Trophoblast cell (in vitro differentiated cells and primary cell): Measurements from ENCODE around the gene ARHGAP22.

ENCODE experiments used
- DNase-seq, 2 donors: peaks; one replicate each; pipeline ENCODE4 v3.0.0-alpha.2; 2016
- H2AFZ ChIP-seq: 2 replicates; pipeline ENCODE4 v1.6.1; 2013; ENCODE audit warnings: low read length, moderate library complexity, mild to moderate bottlenecking; ENCODE audit not compliant: insufficient read depth, poor library complexity
- H2AK5ac ChIP-seq: 2 replicates; pipeline ENCODE4 v1.6.1; 2013; ENCODE audit warnings: mild to moderate bottlenecking, low read length
- H2BK120ac ChIP-seq: 2 replicates; pipeline ENCODE4 v1.6.1; 2013; ENCODE audit warnings: low read length, mild to moderate bottlenecking, moderate library complexity; ENCODE audit not compliant: insufficient read depth, poor library complexity
- H2BK12ac ChIP-seq: 2 replicates; pipeline ENCODE4 v1.6.1; 2013; ENCODE audit warnings: mild to moderate bottlenecking, low read length, moderate library complexity
- H2BK5ac ChIP-seq: 2 replicates; pipeline ENCODE4 v1.6.1; 2013; ENCODE audit warnings: low read length, low read depth, moderate library complexity, mild to moderate bottlenecking; ENCODE audit not compliant: poor library complexity
- H3K14ac ChIP-seq: 2 replicates; pipeline ENCODE4 v1.6.1; 2013; ENCODE audit warnings: mild to moderate bottlenecking, low read length
- H3K18ac ChIP-seq: 2 replicates; pipeline ENCODE4 v1.6.1; 2013; ENCODE audit warnings: mild to moderate bottlenecking, low read length
- H3K23ac ChIP-seq: 2 replicates; pipeline ENCODE4 v1.6.1; 2013; ENCODE audit warnings: low read length
- H3K27ac ChIP-seq: 2 replicates; pipeline ENCODE4 v1.5.1; 2013; ENCODE audit warnings: low read depth, mild to moderate bottlenecking, inconsistent platforms, low read length, moderate library complexity
- H3K27me3 ChIP-seq: 2 replicates; pipeline ENCODE4 v1.6.1; 2013; ENCODE audit warnings: inconsistent platforms, mild to moderate bottlenecking, low read length, moderate library complexity; ENCODE audit not compliant: insufficient read depth
- H3K36me3 ChIP-seq, 2 experiments: 1 replicate in 1 of 2; 2 replicates in 1 of 2; pipeline ENCODE4 v1.6.1; 2013; ENCODE audit warnings: low read length in 2 of 2, mild to moderate bottlenecking in 2 of 2, moderate library complexity in 1 of 2; ENCODE audit not compliant: insufficient read depth in 2 of 2, control insufficient read depth in 1 of 2
- H3K4ac ChIP-seq: 2 replicates; pipeline ENCODE4 v1.6.1; 2013; ENCODE audit warnings: low read depth, mild to moderate bottlenecking, low read length, moderate library complexity
- H3K4me1 ChIP-seq, 2 experiments: 1 replicate in 1 of 2; 2 replicates in 1 of 2; pipeline ENCODE4 v1.6.1; 2013; ENCODE audit warnings: low read length in 2 of 2, mild to moderate bottlenecking in 2 of 2, moderate library complexity in 1 of 2; ENCODE audit not compliant: insufficient read depth in 2 of 2, control insufficient read depth in 1 of 2
- H3K4me2 ChIP-seq: 2 replicates; pipeline ENCODE4 v1.6.1; 2013; ENCODE audit warnings: inconsistent platforms, mild to moderate bottlenecking, low read length, moderate library complexity
- H3K4me3 ChIP-seq: 2 replicates; pipeline ENCODE4 v1.5.1; 2013; ENCODE audit warnings: mild to moderate bottlenecking, low read depth, low read length, inconsistent platforms
- H3K79me1 ChIP-seq: one replicate; pipeline ENCODE4 v1.6.1; 2013; ENCODE audit warnings: low read length
- H3K79me2 ChIP-seq: 2 replicates; pipeline ENCODE4 v1.6.1; 2013; ENCODE audit warnings: low read length, mild to moderate bottlenecking; ENCODE audit not compliant: control insufficient read depth, insufficient read depth, poor library complexity
- H3K9ac ChIP-seq: 2 replicates; pipeline ENCODE4 v1.6.1; 2013; ENCODE audit warnings: mild to moderate bottlenecking, low read length
- H3K9me3 ChIP-seq: 2 replicates; pipeline ENCODE4 v1.6.1; 2013; ENCODE audit warnings: low read depth, mild to moderate bottlenecking, control low read depth, inconsistent platforms, low read length; ENCODE audit not compliant: insufficient read depth
- H4K12ac ChIP-seq: 2 replicates; pipeline ENCODE4 v1.6.1; 2013; ENCODE audit warnings: low read depth, mild to moderate bottlenecking, low read length, moderate library complexity
- H4K8ac ChIP-seq: 2 replicates; pipeline ENCODE4 v1.6.1; 2013; ENCODE audit warnings: low read depth, mild to moderate bottlenecking, low read length, moderate library complexity
- H4K91ac ChIP-seq: one replicate; pipeline ENCODE4 v1.6.1; 2013; ENCODE audit warnings: low read depth, mild to moderate bottlenecking, low read length, moderate library complexity
- WGBS: extraction: QIAGEN DNeasy Blood & Tissue Kit; methylation state at CpG from one replicate; pipeline ENCODE4 v1.1.7; 2013; ENCODE audit warnings: missing lambda C conversion rate; ENCODE audit not compliant: insufficient read length, insufficient coverage; ENCODE audit errors: extremely low coverage; 5-methylcytosine and 5-hydroxymethylcytosine counted together

The ARHGAP22 gene

DNA sequence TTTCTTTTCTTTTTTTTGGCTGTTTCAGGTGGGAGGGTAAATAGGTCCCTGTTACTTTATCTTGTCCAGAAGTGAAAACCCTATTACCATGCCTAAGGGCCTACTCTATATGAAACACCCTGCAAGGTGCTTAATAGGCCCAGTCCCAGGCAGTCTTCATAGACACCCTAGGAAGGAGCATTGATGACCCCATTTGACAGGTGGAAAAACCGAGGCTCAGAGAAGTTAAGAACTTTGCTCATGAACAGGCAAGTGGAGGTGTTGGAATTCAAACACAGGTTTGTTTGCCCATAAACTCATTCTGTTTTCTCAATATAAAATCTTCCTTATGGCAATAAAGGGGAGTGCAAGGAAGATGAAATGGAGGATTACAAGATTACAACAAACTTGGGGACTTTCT, 115.8 kb downstream of the ARHGAP22 start:
- Histone ChIP-seq H3K14ac (no peak overlapping the region), H4K8ac (no peak overlapping the region), H3K18ac (no peak overlapping the region), H3K4me3 (no peak overlapping the region), H3K9me3 (peaks cover 2% of the 10 kb centered on the region), H2AFZ (no peak overlapping the region), H2AK5ac (no peak overlapping the region), H3K27ac (no peak overlapping the region), H3K23ac (no peak overlapping the region), H3K4ac (no peak overlapping the region), H3K4me2 (no peak overlapping the region), H3K9ac (no peak overlapping the region), H3K79me1 (no peaks in the 10 kb centered on the region), H4K91ac (no peak overlapping the region), H2BK5ac (no peak overlapping the region), H3K79me2 (no peaks in the 10 kb centered on the region), H2BK12ac (no peak overlapping the region), H3K27me3 (no peaks in the 10 kb centered on the region), H2BK120ac (no peak overlapping the region), H3K36me3 (no peaks in the 10 kb centered on the region), H4K12ac (no peak overlapping the region), H3K4me1 (no peaks in the 10 kb centered on the region)
- no CpG with 5 or more reads among the region's 1 CpG for WGBS
- DNase-seq = no peak

DNA sequence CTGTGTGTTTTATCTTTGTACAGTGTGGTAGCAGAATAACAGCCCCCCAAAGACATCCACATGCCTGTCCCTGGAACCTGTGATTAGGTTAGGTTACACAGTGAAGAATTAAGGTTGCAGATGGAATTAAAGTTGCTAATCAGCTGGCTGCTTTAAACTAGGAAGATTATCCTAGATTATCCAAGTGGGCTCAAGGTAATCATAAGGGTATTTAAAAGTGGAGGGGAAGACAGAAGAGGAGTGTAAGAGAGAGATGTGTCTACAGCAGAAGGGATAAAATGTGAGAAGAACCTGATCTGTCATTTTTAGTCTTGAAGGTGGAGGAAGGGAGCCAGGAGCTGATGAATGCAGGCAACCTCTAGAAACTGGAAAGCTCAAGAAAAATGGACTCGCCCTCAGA, 117.6 kb downstream of the ARHGAP22 start:
- Histone ChIP-seq H2AK5ac (no peak overlapping the region), H4K91ac (no peak overlapping the region), H4K12ac (no peak overlapping the region), H2AFZ (no peak overlapping the region), H3K36me3 (no peaks in the 10 kb centered on the region), H3K23ac (no peak overlapping the region), H3K4ac (no peak overlapping the region), H3K27me3 (no peaks in the 10 kb centered on the region), H3K14ac (no peak overlapping the region), H3K9ac (no peak overlapping the region), H3K27ac (no peak overlapping the region), H3K4me2 (no peak overlapping the region), H3K9me3 (no peaks in the 10 kb centered on the region), H2BK120ac (no peak overlapping the region), H3K4me3 (no peak overlapping the region), H2BK5ac (no peak overlapping the region), H4K8ac (no peak overlapping the region), H3K18ac (no peak overlapping the region), H2BK12ac (no peak overlapping the region), H3K4me1 (no peaks in the 10 kb centered on the region), H3K79me1 (no peaks in the 10 kb centered on the region), H3K79me2 (no peaks in the 10 kb centered on the region)
- no peak for DNase-seq
- WGBS = no CpG with 5 or more reads among the region's 1 CpG

DNA sequence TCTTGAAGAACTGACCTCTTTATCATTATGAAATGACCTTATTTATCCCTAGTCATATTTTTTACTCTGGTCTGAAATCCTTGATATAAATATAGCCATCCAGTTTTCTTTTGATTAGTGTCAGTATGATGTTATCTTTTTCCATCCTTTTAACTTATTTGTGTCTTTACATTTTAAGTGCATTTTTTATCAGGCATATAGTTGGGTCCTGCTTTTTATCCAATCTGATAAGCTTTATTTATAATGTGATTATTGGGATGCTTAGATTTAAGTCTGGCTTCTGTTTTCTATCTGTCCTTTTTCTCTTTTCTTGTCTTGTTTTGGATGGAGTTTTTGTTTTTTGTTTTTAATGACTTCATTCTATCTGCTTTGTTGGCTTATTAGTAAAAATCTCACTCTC, 119.2 kb downstream of the ARHGAP22 start:
- no peak overlapping the region for H3K27ac ChIP-seq

DNA sequence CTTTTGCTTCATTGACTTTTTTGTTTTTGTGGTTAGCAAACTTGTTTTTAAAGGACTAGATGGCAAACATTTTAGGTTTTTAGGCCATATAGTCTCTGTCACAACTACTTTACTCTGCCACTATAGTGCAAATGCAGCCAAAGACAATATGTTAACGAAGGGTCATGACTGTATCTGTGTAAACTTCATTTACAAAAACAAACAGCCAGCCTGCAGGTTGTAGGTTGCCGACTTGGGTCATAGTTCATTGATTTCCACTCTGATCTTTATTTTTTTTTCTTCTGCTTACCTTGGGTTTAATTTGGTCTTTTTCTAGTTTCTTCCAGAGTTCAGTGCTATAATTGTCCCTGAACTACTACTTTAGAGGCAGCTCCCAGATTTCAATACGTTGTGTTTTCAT, 120.0 kb downstream of the ARHGAP22 start:
- no peak overlapping the region for H3K18ac ChIP-seq
- WGBS = no CpG with 5 or more reads among the region's 3 CpGs

More for the DNA sequence above, 119.2 kb downstream of the ARHGAP22 start:
- no peak overlapping the region for H2BK5ac ChIP-seq
- no peaks in the 10 kb centered on the region for H3K9me3 ChIP-seq
- no peak overlapping the region for H3K4ac ChIP-seq
- no peak overlapping the region for H3K4me2 ChIP-seq
- H3K4me1 ChIP-seq = no peaks in the 10 kb centered on the region
- DNase-seq = no peak
- H4K8ac ChIP-seq = no peak overlapping the region
- H2AFZ ChIP-seq = no peak overlapping the region
- no peak overlapping the region for H3K18ac ChIP-seq
- no peak overlapping the region for H3K23ac ChIP-seq
- no peaks in the 10 kb centered on the region for H3K27me3 ChIP-seq
- H3K79me2 ChIP-seq = no peaks in the 10 kb centered on the region
- H3K36me3 ChIP-seq = no peaks in the 10 kb centered on the region
- no peak overlapping the region for H2BK120ac ChIP-seq
- no peak overlapping the region for H4K91ac ChIP-seq
- no peak overlapping the region for H3K14ac ChIP-seq
- H3K9ac ChIP-seq = no peak overlapping the region
- no peak overlapping the region for H4K12ac ChIP-seq
- no peaks in the 10 kb centered on the region for H3K79me1 ChIP-seq
- no peak overlapping the region for H2BK12ac ChIP-seq
- H2AK5ac ChIP-seq = no peak overlapping the region
- H3K4me3 ChIP-seq = no peak overlapping the region

More for the DNA sequence above, 120.0 kb downstream of the ARHGAP22 start:
- Histone ChIP-seq H4K8ac (no peak overlapping the region), H2AK5ac (no peak overlapping the region), H2BK120ac (no peak overlapping the region), H3K79me1 (no peaks in the 10 kb centered on the region), H3K9me3 (no peaks in the 10 kb centered on the region), H3K36me3 (no peaks in the 10 kb centered on the region), H4K91ac (no peak overlapping the region), H3K4me2 (no peak overlapping the region), H2BK12ac (no peak overlapping the region), H3K27ac (no peak overlapping the region), H4K12ac (no peak overlapping the region), H2AFZ (no peak overlapping the region), H3K14ac (no peak overlapping the region), H3K79me2 (no peaks in the 10 kb centered on the region), H2BK5ac (no peak overlapping the region), H3K4me1 (no peaks in the 10 kb centered on the region), H3K9ac (no peak overlapping the region), H3K4ac (no peak overlapping the region), H3K23ac (no peak overlapping the region), H3K4me3 (no peak overlapping the region), H3K27me3 (no peaks in the 10 kb centered on the region)
- DNase-seq = no peak
